Heart right ventricle (tissue), 16 donors: ENCODE measurements around the gene CHIC2. TPM values are rescaled to one million over a fixed set of nuclear protein-coding genes. Genes with fewer than 3 reads are reported as not detected.

ENCODE experiments used
- ATAC-seq, 8 donors: fragments of 200-7000 bp; cut with Tn5 transposase; one replicate each; pipeline ENCODE4 v1.9.1; 2020; ENCODE audit warnings: mild to moderate bottlenecking in 8 of 8, moderate library complexity in 8 of 8, moderate number of reproducible peaks in 1 of 8
- DNase-seq, 2 donors: peaks; one replicate each; pipeline ENCODE4 v3.0.0-alpha.2; 2020
- H3K27ac ChIP-seq, 10 donors: fragments of 200-600 bp; sonication (generic) in 2 of 10; one replicate each; pipeline versions ENCODE4 v1.5.0 to v1.8.0; 2020 to 2022; ENCODE audit warnings: mild to moderate bottlenecking in 3 of 10
- H3K27me3 ChIP-seq, 7 donors: fragments of 200-600 bp; one replicate each; pipeline ENCODE4 v1.8.0; 2021 to 2022; ENCODE audit warnings: mild to moderate bottlenecking in 2 of 7
- H3K36me3 ChIP-seq, 9 donors: fragments of 200-600 bp; sonication (generic) in 1 of 9; one replicate each; pipeline versions ENCODE4 v1.5.0 to v1.8.0; 2020 to 2022; ENCODE audit warnings: mild to moderate bottlenecking in 2 of 9
- H3K4me1 ChIP-seq, 9 donors: fragments of 200-600 bp; sonication (generic) in 1 of 9; one replicate each; pipeline versions ENCODE4 v1.5.0 to v1.8.0; 2020 to 2022; ENCODE audit warnings: mild to moderate bottlenecking in 4 of 9
- H3K4me3 ChIP-seq, 10 donors: fragments of 200-600 bp; sonication (generic) in 2 of 10; one replicate each; pipeline versions ENCODE4 v1.5.0 to v1.8.0; 2020 to 2022; ENCODE audit warnings: mild to moderate bottlenecking in 7 of 10, moderate library complexity in 2 of 10
- H3K9me3 ChIP-seq, 11 donors: fragments of 200-600 bp in 10 of 11; sonication (generic) in 2 of 11; one replicate each; pipeline versions ENCODE4 v1.5.0 to v1.8.0; 2013 to 2022; ENCODE audit warnings: mild to moderate bottlenecking in 2 of 11, control low read depth in 1 of 11, moderate library complexity in 1 of 11
- CTCF ChIP-seq, 9 donors: fragments of 200-600 bp; sonication (generic) in 2 of 9; IDR thresholded peaks; one replicate each; pipeline versions ENCODE4 v1.5.0 to v1.8.0; 2021 to 2022; ENCODE audit warnings: antibody characterized with exemption in 9 of 9, mild to moderate bottlenecking in 5 of 9, moderate library complexity in 1 of 9
- WGBS, 2 donors: extraction: QIAGEN DNeasy Blood & Tissue Kit; methylation state at CpG; one replicate each; pipeline ENCODE4 v1.1.7; 2013; ENCODE audit warnings: inconsistent platforms in 1 of 2; 5-methylcytosine and 5-hydroxymethylcytosine counted together
- intact Hi-C, 10 donors: fragments of 100-400 bp; cut with DNase I; formaldehyde crosslinking; loops; one replicate each; pipeline versions ENCODE4 v1.11.1 to v1.14.2; 2022
- polyA plus RNA-seq, 2 donors: library from polyadenylated mRNA; stranded (reverse); fragments of 200-250 nt; gene quantifications; one replicate each; pipeline ENCODE4 v1.2.3, GENCODE V29; 2013
- total RNA-seq, 10 donors: library from RNA; stranded (reverse); fragmentation: NEBNext Ultra II Directional in 3 of 10; extraction: Animal tissue kit (Norgen Biotek cat#: 25700) in 3 of 10; gene quantifications; one replicate each; pipeline versions ENCODE4 v1.2.1 to v1.2.4, GENCODE V29; 2021 to 2023
- donor health status: Arrhythmogenic right ventricular cardiomyopathy.
- donor health status: ischemic (EF 13 %, LVEDD 7.1; RV severe dilation, severe dysfunction).
- donor health status: healthy with polysubstance abuse.
- donor health status: DM: no; HTN: yes; CAD: no.
- donor health status: DM: no; HTN: no; CAD: no.
- donor health status: ischemic (EF 25% LVEDD 6.9; RV normal size, moderate dysfunction).
- donor health status: ischemic (EF 25% LVEDD 5.7; RV mildly dilated, moderate dysfunction).
- donor health status: healthy.
- donor health status: DM: yes; HTN: yes; CAD: no.
- donor health status: Ischemic cardiomyopathy.
- donor health status: ischemic (EF 35%, LVEDD 5.7; RV mildly dilated, moderate dysfunction).
- donor health status: nonischemic (EF 11% LVEDD 7.7; RV severe dilation, severe dysfunction).
- donor health status: DM: yes; HTN: yes; CAD: no.
- donor health status: PGD.
- donor health status: ischemic (EF 29% LVEDD 5.4; RV normal size, mild dysfunction).
- donor health status: nonischemic (EF 23%, LVEDD 6.1; RV moderate dilation, normal function).

Gene CHIC2
- total and polyA plus RNA-seq, 12 donors, result 5.6 to 13.5 (median 9.3) TPM

GRCh38 chr4:54107951-54108748, 43.7 kb upstream of the CHIC2 start:
- no peak for TF ChIP-seq CTCF (IDR thresholded peaks at IDR 0.05)
- Histone ChIP-seq H3K27ac (no peak overlapping the region), H3K27me3 (peaks cover 10 to 100% (median 97%) of the 10 kb centered on the region in 7 donors), H3K36me3 (no peaks in the 10 kb centered on the region), H3K9me3 (no peaks in the 10 kb centered on the region), H3K4me3 (no peak overlapping the region), H3K4me1 (peaks cover 0 to 33% (median 19%) of the 10 kb centered on the region in 9 donors)
- intact Hi-C loops, result no loop called here
- DNase-seq, result no peak
- 14 to 24% methylated on average over 22 of the region's 22 CpGs for WGBS, 2 donors
- no peak for ATAC-seq

DNA sequence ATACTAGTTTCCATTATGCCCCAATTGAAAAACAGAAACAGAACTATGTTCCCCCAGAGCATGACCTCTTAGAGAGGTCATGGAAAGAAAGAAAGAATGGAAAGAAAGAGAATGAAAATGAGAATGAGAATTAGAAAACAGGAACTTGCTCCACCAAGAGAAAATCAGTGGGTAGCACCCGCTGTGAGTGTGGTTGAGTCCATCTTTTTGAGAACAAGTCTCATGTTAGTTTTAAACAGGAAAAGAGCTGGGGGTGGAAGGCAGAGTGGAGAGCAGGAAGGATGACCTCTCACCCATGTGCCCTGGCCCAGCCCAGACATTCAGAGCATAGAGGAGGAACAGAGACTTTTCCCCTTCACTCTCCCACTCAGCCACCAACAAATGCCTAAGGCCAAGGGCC, 40.5 kb upstream of the CHIC2 start:
- intact Hi-C loops, result no loop called here
- Histone ChIP-seq H3K36me3 (no peaks in the 10 kb centered on the region), H3K27ac (no peak overlapping the region), H3K27me3 (peaks cover 29 to 100% (median 97%) of the 10 kb centered on the region in 7 donors), H3K9me3 (no peaks in the 10 kb centered on the region), H3K4me3 (no peak overlapping the region), H3K4me1 (peaks cover 8 to 54% (median 30%) of the 10 kb centered on the region in 9 donors)
- ATAC-seq (no peak), DNase-seq (no peak)
- 89 to 94% methylated on average over 1 of the region's 1 CpG for WGBS, 2 donors
- no peak for TF ChIP-seq CTCF (IDR thresholded peaks at IDR 0.05)

- Histone ChIP-seq H3K36me3 (no peaks in the 10 kb centered on the region), H3K4me1 (peaks cover 8 to 48% (median 27%) of the 10 kb centered on the region in 9 donors), H3K27ac (peak overlapping the region in 4 of 10 donors; percentile 27 to 52 (median 41)), H3K9me3 (no peaks in the 10 kb centered on the region), H3K27me3 (peaks cover 30 to 100% (median 97%) of the 10 kb centered on the region in 7 donors), H3K4me3 (peak overlapping the region in 4 of 10 donors; percentile 34 to 49 (median 40))
- ATAC-seq (peak in 2 of 8 donors; percentile 4 to 5), DNase-seq (no peak)
- intact Hi-C loops, result no loop called here
- 5% methylated on average over 8 of the region's 8 CpGs for WGBS, 2 donors
- TF ChIP-seq CTCF (IDR thresholded peaks at IDR 0.05), result no peak
These were observed 38.8 kb upstream of the CHIC2 start for GRCh38 chr4:54103190-54103574.

DNA sequence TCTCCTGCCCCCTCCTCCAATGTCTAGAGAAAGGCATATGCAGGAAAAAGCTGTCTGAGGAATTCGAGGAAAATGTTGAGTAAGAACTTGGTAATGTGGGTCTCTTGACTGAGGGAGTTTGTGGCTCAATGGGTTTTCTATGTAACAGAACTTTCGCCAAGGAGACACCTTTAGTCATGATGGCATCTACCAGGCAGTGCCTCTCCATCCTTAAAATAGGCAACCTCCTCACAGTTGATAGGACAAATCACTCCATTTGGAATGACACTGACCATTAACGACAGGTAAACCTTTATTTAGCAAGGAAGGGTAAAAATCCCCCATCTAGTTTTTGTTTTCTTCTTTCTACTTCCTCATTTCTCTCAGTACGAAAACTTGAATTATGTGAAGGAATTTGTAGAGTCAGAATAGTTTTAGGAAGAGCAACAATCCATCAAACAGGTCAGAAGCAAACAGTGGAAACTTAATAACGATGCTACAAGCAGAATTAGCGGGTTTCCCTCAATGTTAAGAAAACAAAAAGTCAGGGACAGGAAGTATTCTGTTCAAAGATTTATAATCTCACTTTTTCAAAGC, 38.2 kb upstream of the CHIC2 start:
- Histone ChIP-seq H3K4me1 (peaks cover 8 to 47% (median 27%) of the 10 kb centered on the region in 9 donors), H3K27ac (no peak overlapping the region), H3K9me3 (no peaks in the 10 kb centered on the region), H3K4me3 (no peak overlapping the region), H3K36me3 (no peaks in the 10 kb centered on the region), H3K27me3 (peaks cover 30 to 100% (median 97%) of the 10 kb centered on the region in 7 donors)
- WGBS, 2 donors, result 38 to 41% methylated on average over 6 of the region's 6 CpGs
- DNase-seq (no peak), ATAC-seq (no peak)
- intact Hi-C loops, result no loop called here
- no peak for TF ChIP-seq CTCF (IDR thresholded peaks at IDR 0.05)
